Ishikawa (cell line): ENCODE results near the gene RGSL1.

Experiments used
- CEBPB ChIP-seq: IDR thresholded peaks from 2 replicates; pipeline ENCODE4 v1.6.1; 2012
- CREB1 ChIP-seq: IDR thresholded peaks from 2 replicates; pipeline ENCODE4 v1.6.1; 2012; ENCODE audit warnings: low read depth
- EGR1 ChIP-seq: IDR thresholded peaks from 2 replicates; pipeline ENCODE4 v1.6.1; 2012
- RAD21 ChIP-seq: IDR thresholded peaks from 2 replicates; pipeline ENCODE4 v1.6.1; 2012; ENCODE audit warnings: low read depth
- TEAD4 ChIP-seq: IDR thresholded peaks from 2 replicates; pipeline ENCODE4 v1.6.1; 2012
- TF ChIP-seq, protein P1 (sequence below): IDR thresholded peaks from 2 replicates; pipeline ENCODE4 v1.6.1; 2012
- TF ChIP-seq, protein P2 (sequence below): IDR thresholded peaks from 2 replicates; pipeline ENCODE4 v1.6.1; 2012

DNA sequence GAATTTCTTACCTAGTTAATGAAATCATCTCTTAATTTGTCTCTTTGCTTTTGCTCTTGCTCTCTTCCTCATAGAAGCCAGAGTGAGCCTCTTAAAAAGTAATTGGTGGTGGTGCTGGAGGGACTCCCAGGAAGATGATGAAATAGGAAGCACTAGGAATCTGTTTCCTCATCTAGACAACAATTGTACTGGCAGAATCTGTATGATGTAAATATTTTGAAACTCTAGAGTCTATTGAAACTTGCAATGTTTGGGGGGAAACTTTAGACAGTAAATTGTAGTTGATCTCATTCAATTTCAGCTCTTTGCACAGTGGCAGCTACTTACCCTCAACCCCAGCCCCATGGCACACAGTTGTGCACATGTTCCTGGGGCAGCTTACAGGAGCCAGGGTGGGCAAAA, 10.6 kb downstream of the RGSL1 start:
- no peak for TF ChIP-seq EGR1
- TF ChIP-seq CREB1: no peak
- TF ChIP-seq, protein P1, sequence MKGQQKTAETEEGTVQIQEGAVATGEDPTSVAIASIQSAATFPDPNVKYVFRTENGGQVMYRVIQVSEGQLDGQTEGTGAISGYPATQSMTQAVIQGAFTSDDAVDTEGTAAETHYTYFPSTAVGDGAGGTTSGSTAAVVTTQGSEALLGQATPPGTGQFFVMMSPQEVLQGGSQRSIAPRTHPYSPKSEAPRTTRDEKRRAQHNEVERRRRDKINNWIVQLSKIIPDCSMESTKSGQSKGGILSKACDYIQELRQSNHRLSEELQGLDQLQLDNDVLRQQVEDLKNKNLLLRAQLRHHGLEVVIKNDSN: no peak
- no peak for TF ChIP-seq CEBPB
- TF ChIP-seq, protein P2, sequence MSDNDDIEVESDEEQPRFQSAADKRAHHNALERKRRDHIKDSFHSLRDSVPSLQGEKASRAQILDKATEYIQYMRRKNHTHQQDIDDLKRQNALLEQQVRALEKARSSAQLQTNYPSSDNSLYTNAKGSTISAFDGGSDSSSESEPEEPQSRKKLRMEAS: no peak
- no peak for TF ChIP-seq RAD21
- TF ChIP-seq TEAD4: no peak
